Fibroblast of peridontal ligament (primary cell): ENCODE results near the gene BBLN.
"Not testable (repeated sequence)": the region's sequence is repeated elsewhere in the genome, so short reads cannot be mapped to it uniquely, and the experiment has no call there.

Source experiments
- DNase-seq: peaks from one replicate; pipeline ENCODE4 v3.0.0-alpha.2; 2010; ENCODE audit errors: extremely low read depth

Gene BBLN

DNA sequence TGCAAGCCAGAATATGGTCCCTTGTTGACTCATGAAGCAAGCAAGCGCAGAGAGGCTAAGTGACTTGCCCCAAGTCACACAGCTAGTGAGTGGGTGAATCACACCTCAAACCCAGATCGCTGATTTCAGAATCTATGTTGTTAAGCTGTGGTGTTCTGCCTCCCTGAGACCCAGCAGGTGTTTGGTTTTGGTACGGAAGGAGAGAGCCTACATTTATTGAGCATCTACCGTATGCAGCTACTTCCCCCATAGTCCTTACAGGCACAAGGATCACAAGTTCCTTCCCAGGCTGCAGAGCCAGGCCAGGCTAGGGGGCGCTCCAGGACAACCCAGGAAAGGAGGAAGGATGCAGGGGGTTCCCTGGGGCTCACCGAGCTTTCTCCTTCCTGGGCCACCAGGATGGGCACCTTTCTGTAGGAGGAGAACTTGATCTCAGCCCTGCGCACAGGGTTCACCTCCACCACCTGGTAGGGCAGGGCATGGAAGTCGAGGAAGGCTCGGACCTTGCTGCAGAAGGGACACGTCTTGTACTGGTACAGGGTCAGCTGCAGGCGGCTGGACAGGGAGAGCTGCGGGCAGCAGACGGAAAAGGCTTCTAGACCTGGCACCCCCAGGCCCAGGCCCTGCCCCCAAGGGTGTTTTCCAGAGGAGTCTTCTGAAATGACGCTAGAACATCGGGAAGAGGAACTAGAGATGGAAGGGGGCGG lies 35.0 kb upstream of the BBLN start:
- DNase-seq, result peak; percentile 37

DNA sequence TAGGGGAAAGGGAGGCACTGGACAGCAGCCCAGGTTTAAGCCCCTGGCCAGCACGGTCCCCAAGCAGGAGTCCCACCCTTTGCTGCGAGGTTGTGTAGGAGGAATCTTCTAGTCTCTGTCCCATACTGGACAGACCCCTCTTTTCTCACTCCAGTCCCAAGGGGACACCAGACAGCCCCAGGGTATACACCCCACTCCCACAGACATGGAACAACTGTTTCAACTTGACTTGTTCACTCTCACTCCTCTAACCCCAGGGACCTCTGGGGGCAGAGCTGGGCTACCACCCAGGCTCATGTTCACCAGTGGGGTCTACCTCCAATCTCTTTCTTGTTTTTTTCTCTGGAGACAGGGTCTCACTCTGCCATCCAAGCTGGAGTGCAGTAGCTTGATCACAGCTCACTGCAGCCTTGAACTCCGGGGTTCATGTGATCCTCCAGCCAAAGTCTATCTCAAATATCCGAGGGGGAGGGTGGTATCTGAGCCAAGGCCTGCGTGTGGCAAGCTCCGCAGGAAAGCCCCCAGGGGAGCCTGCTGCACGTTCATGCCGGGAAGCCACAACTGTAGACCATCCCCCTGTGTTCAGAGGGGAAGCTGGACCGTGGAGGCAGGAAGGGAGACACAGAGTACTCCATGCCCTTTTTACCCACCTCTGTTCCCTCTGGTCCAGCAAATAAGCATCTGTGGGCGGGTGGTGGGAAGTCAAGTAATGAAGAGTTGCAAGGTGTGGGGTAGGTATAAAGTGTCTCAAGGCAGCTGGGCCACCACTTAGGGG lies 34.3 kb upstream of the BBLN start:
- peak; percentile 23 for DNase-seq

DNA sequence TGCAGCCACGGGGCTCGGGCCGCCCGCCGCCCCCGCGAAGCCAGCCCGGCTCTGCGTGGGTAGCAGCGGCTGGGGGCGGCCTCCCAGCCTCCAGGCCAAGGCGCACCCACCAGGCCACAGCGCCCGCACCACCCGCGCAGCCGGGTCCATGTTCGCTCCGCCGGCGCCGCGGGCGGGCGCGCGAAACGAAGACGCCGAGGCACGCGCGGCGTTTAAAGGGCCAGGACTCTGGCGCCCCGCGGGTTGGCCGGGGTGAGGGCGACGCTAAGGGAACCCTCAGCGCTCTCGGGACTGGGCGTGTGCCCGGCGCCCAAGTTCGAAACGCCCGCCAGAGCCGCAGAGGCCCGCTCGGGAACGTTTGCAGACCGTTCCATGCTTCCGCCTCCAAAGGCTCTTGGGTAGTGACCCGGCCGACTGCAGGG lies 32.5 kb upstream of the BBLN start, which contains the start of gene PTGES2:
TSS of gene PTGES2 (minus strand) at position 162 of the 422 bp plus-strand sequence. CDS start at position 150, 12 bp downstream.
- DNase-seq, result peak; percentile 79

DNA sequence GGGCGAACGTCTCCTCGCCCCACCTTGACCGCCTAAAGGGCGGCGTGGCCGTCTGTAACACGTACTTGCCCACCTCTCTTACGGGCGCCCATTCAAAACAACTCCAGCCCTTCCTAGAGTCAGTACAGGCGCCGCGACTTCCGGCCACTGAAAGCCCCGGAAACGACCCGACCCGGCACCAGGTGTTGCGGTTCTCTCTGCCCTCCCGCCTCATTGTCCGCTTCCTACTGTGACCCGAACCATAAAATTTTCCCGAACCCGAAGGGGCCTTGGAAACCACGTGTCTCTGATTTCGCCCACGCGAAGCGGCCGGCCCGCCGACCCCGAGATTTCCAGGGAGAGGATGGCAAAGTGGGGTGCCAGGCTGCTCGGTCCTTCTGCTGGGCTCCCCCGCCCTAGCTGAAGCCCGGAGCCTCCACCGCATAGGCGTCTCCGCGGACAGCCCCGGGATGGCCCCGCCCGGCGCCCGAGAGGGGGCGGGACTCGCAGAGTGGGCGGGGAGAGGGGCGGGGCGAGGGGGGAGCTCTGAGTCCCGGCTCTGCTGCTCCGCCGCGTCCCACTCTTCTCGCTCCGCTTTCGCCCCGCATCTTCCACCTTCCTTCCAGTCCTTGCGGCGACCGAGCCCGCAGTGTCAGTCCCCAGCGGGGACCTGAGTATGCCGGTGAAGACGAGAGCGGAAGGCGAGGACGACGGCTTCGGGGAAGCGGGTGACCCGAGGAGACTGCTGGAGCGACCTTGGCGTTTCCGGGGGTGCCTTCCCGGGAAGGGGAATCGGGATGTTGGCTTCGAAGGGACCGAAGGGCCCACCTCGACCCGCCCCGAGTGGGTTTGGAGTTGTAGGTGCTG lies 31.9 kb upstream of the BBLN start:
- peak; percentile 89 for DNase-seq

DNA sequence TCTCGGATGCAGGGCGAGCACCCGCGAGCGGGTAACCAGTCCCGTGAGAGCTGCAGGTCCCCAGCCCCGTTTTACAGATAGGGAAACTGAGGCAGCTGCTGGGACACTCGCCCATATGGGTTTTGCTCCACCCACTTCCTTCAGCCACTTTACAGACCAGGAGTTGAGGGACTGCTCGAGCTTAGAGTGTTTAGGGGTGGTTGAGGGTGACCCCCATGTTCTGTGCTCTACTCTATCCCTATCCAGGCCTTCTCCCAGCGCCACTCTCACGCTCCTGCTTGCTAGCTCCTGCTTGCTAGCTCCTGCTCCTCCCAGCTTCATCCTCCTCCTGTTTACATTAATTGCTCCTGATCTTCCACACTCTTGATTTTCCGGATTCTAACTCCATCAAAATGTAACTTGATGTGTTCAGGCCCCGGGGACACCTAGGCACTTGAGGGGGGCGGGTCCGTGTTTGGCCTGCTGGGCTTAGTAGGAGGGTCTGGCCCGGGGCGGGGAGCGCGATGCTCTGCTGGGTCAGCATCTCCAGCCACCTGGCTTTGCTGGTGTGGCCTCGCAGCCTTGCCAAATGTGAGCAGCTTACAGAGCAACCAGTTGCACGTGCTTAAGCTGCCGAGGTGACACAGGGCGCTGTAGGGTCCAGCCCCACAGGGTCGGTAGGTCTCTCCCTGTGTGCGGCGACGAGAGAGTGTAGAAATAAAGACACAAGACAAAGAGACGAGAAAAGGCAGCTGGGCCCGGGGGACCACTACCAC lies 31.1 kb upstream of the BBLN start:
- DNase-seq, result no peak

DNA sequence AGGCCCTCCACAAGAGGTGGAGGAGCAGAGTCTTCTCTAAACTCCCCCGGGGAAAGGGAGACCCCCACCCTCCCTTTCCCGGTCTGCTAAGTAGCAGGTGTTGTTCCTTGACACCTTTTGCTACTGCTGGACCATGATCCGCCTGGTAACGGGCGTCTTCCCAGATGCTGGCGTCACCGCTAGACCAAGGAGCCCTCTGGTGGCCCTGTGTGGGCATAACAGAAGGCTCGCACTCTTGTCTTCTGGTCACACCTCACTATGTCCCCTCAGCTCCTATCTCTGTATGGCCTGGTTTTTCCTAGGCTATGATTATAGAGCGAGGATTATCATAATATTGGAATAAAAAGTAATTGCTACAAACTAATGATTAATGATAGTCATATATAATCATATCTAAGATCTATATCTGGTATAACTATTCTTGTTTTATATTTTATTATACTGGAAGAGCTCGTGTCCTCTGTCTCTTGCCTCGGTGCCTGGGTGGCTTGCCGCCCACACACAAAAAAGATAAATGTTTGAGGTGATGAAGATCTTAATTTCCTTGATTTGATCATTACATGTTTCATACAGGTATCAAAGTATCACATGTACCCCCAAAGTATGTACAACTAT lies 30.0 kb upstream of the BBLN start:
- DNase-seq, result not testable (repeated sequence)

DNA sequence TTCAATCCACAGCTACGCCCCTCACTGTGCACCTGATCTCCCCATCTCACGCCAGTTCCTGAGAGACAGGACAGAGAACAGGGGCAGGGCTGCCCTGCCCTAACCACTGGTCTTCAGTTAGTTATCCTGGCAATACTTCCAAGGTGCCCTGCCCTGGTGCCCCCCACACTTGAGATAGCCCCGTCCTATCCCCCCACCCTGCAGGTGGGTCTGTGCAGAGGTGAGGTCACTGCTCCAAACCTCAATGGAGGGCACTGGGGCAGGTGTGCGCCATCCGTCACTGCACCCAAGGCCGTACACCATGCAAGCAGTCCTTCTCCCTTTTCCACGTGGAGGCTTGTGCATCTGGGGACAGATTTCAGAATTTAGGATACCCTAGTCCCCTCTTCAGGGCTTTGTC lies 29.4 kb upstream of the BBLN start:
- not testable (repeated sequence) for DNase-seq

DNA sequence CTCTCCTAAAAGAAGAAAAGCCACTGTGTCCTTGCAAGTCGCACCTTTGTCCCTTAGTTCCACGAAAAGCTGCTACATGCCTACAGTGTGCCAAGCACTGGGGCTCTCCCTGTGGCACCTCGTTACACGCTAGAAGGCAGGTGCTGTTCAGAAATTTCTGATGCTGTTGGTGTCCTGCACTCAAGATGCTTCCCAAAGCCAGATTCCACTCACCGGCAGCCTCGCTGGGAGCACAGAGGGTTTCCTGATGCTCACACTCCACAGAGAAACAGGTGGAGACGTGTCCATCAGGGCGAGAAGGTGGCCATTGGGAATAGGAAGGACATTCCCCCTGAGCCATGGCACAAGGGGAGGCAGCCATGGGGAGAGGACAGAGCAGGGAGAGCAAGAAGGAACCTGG lies 28.7 kb upstream of the BBLN start:
- not testable (repeated sequence) for DNase-seq

DNA sequence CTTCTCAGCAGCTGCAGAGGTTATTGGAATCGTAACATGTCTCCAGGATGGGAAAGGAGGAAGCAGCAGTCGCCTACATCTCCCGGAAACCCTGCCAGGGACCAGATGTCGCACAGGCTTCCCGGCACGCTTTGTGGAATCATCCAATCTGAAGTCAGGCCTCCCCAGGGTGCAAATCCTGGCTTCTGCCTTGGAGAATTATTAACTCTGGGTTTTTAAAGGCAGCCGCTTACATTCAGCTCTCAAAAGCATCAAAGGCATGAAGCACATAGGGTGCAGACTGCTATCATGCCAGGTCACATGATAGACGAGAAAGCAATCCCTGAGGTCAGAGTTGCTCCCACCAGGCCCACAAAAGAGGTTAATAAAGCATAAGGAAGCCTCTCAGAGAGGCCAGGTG lies 27.9 kb upstream of the BBLN start:
- DNase-seq, result not testable (repeated sequence)

DNA sequence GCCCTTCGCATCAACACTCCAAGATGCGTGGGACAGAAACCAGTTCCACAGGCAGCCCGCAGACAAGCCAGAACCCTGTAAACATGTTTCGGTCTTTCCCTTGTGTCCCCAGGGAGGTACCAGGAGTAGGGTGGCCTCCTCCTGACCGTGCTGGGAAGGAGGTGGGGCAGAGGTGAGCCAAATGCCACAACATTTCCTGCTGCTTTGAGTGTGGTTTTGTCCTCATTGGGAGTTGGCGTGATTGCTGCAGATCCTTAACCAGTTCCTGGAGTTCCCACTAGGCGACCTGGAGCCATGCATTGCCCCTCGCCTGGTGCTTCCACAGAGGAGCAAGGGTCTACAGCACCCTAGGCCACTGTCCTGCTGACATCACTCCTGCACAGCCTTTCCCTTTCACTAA lies 24.5 kb upstream of the BBLN start:
- DNase-seq, result not testable (repeated sequence)

DNA sequence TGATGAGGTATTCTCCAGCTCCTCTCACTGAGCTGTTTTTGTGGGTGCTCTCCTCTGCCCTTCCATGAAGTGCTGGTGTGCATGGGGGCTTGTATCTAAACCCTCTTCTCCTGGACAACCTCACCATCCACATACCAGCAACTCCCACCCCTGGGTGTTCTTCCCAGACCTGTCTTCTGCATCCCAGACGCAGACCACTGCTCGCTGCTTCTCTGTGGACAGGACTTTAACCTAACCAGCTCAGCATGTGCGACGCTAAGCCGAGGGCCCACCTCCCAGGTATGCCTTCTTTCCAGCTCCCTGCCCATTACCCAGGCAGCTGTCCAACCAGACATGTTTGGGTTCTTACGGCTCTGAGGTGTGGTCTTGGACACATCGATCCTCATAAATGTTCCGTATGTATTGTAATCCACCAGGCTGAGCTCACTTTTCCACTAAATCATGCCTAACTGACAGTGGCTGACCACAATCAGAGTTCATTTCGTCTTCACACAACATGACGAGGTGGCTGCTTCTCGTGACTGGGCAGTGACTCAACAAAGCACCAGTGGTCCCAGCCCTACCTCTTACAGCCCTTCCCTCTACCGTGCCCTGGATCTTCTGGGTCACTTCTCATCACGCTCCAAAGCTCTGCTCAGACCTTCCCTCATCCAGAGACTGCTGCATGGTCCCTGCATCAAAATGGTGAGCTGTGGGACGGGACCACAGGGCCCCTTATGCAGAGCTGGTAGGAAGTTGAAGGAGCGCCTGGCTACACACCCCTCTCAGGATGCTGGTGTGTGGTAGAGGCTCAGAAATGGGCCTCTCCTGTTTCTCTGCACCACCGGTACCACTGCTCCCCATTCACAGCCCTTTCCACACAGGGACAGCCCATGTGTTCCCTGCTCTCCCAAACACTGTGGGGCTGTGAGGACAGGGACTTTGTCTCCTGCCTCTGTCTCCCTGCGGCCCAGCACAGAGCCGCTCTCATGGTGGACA lies 23.0 kb upstream of the BBLN start:
- peak; percentile 45 for DNase-seq

DNA sequence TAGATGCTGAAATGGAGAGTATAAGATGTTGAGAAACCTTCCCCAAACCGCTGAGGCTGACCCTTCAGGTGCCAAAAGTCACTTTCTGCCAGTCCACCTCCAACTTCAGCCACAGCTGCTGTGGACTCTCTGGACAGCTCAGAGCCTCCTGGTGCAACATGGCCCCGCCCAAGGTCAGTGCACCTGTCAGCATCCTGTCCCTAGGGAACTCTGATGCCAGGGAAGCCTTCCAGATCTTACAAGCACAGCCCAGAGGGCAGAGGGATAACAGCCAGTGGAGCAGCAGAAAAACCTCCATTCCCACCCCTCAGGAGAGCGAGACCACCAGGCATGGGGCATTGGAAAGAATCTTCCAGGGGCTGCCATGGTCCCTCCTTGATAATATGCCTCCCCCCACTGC lies 22.1 kb upstream of the BBLN start:
- no peak for DNase-seq

DNA sequence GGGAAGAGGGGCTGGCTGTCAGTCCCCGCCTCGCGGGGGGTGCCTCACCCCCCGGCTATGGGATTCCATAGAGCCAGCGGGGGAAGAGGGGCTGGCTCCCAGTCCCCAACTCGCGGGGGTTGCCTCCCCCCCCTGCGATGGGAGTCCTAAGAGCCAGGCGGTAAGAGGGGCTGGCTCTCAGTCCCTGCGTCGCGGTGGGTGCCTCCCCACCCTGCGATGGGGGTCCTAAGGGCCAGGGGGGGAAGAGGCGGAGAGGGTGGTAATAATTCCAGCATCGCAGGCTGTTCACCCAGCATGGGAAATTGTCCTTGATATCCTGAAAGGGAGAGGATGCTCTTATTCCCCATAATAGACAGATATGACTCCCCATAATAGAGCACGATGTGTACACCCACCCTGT lies 20.4 kb upstream of the BBLN start:
- no peak for DNase-seq

DNA sequence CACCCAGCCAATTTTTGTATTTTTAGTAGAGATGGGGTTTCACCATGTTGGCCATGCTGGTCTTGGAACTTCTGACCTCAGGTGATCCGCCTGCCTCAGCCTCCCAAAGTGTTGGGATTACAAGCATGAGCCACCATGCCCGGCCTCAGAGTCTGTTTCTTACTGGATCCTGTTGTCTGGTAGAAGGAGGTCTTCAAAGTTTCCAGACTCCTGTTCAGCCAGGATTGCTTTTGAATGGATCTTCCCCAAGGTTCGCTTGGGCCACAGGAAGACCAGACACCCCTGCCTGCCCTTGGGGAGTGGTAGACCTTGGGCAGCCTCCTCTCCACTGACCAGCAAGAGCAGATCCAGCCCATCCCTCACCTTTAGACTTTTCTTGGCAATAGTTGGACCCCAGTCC lies 18.5 kb upstream of the BBLN start:
- DNase-seq, result no peak

DNA sequence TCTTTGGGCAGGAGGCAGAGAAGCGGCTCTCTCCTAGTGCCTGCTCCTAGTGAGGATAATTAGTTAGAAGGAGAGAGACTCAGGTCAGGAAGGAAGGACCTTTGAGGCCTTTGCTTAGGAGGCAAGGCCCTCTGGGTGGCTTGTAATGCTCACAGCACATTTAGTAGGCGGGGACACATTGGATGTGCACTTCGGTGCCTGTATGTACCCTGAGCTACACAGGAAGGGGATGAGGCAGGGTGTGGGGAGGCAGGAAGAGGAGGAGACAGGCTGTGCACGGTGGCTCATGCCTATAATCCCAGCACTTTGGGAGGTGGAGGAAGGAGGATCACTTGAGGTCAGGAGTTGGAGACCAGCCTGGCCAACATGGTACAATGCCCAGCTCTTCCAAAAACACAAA lies 18.0 kb upstream of the BBLN start:
- DNase-seq, result no peak

DNA sequence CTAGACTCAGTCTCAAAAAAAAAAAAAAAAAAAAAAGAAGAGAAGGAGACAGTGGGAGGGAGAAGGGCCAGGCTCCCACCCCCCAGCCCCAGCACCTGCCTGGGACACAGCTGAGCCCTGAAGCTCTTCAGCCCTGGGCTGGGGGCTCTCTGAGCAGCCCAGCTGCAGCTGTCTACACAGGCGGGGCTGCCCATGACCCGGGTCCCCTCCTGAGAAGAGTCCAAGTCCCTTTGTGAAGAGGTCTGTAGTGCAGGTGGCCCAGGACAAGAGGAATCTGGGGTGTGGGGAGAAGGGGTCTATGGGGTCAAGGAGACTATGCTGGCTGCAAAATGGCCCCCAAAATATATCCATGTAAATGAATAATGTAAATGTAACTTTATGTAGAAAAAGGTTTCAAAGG lies 17.5 kb upstream of the BBLN start:
- DNase-seq, result no peak

DNA sequence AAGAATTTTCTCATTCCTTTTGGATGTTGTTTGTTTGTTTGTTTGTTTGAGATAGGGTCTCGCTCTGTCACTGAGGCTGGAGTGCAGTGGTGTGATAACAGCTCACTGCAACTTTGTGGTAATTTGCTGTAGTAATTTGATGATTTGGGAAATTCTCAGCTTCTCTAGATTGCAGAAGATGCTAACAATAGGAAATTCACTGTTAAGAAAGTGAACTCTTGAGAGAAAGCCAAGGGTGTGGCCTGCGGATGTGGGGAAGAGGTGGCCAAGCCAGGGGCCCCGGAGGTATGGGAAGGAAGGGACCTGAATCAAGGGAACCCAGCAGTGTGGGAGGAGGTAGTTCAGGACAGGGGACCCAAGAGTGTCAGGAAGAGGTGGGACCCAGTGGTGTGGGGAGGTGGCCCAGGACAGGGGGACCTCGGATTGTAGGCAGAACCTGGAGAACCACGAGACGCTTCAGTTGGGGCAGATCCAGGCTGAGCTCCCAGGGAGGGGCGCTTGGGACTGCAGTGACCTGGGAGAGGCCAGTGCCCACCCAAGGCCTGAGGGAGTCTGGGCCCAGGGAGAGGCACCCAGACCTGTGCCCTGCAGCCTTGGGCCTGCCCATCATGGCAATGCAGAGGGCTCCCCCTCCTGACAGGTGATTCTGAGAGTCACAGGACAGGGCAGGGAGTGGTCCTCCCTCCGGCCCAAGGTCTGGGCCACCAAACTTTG lies 16.4 kb upstream of the BBLN start:
- no peak for DNase-seq

DNA sequence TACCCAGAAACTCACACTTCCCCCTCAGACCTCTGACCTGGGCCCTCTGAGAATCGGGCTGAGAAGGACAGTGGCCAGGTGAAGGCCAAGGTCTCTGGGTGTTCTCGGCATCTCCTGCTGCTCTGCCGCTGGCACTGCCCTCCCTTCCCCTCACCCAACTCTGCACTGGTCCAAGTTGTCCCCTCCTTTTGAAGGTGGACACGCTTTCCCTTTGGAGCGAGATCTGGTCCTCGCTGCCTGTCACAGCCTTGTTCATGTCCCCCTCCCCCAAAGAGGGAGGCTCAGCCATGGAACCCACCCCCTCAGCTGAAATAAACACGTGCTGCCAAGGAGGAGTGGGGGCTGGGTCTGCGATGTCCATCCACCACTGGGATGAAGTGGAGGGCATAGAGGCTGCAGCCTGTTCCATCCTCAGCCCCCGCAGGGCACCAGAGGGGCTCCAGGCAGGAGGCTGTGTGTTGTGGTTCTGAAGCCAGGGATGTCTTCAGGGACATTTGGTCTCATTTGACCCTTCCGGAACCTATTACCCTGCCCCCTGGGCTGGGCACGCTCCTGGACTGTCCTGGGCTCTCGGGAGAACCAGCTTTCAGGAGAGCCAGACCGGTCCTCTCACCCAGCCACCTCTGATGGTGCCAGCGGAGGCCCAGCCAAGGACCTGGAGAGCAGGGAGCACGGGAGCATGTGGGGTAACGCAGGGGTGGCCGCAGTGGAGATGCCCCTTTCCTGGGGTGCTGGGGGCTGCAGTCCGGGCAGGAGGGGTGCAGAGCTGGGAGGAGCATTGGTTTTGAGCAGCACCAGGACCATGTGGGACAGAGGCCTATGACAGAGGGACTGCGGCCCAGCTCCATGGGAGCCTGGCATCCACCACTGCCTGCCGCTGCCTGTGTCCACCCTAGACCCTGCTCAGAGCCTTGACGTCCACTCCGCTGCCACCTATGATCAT lies 15.6 kb upstream of the BBLN start:
- no peak for DNase-seq
